ENCODE results near the gene MYO1B.

Gene MYO1B

DNA sequence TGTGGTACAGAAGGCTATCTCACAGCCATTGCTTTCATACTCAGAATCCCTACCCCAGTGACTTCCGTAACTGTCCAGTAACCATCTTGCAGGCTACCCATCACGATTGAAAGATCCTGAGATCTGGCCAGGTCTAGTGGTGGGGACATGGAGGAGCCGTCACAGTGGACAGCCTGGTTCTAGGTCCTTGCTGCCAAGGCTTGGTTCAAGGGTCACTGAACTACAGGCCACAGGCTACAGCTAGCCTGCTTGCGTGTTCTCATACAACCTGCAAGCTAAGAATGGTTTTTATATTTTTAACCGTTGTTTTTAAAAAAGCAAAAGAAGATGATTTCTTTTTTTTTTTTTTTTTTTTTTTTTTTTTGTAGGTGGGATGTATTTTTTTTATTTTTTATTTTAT, 151.6 kb downstream of the MYO1B start:
- no peak for DNase-seq (ENCODE audit: low read depth in 3 of 3, low spot score in 1 of 3)

DNA sequence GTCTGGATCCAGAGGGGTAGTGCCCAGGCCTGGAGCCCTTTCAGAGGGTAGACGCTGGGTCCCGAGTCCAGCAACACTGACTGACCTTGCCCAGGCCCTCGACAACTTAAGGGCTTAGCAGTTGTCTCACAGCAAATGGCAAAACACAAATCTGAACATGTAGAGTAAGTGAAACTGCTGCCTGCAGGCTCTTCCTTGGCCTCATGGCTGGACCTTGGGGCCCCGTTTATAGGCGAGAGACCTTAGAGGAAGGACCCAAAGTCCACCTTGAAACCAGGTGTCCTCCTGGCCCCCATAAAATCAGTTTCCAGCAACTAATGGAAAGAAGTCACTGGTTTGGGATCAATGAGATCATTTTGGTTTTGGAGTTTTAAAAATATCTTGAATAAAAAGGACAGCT, 154.4 kb downstream of the MYO1B start:
- no peak for DNase-seq (ENCODE audit: low read depth in 3 of 3, low spot score in 1 of 3)

DNA sequence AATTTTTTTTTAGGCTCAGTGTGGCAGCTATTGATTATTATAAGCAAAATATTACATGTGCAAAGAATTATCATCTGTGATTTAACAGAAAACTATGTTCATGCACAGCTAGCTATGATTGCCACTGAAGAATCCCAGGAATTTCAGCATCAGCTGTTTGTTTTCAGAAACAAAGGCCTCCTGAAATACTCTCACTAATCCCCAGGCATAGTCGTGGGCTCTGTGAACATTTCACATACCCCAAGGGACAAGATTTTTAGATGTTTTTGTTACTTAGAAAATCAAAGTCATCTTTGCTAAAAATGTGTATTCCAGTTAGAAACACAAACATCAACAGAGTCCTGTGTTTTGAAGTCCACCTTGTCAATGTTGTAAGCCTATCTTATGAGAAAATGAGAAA, 156.1 kb downstream of the MYO1B start:
- no peak for DNase-seq (ENCODE audit: low read depth in 3 of 3, low spot score in 1 of 3)

DNA sequence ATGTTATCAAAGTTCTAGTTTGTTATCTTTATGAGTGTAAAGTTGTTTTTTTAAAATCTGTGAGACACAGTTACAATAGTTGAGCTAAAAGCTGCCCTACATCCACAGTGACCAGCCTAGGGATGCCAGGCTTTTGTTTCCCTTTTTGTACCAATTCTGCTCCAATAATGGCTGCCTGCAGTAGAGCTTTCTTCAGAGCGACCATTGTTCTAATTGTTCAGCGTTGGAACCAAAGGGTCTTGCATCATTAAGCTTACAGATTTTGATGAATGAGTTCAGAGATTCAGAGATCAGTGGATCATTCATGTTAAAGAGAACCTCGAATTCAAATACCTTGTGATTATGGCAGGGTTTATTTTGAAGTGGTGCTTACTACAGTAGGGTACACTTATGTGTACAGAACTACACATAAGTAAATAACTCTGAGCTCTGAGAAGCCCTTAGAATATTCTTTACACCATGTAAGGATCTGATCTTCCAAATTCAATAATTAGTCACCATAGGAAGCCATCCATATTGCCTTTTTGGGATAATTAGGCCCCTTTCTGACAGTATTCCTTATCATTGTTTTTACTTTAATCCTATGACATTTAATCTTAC, 157.9 kb downstream of the MYO1B start:
- DNase-seq (ENCODE audit: low read depth in 3 of 3, low spot score in 1 of 3): no peak

DNA sequence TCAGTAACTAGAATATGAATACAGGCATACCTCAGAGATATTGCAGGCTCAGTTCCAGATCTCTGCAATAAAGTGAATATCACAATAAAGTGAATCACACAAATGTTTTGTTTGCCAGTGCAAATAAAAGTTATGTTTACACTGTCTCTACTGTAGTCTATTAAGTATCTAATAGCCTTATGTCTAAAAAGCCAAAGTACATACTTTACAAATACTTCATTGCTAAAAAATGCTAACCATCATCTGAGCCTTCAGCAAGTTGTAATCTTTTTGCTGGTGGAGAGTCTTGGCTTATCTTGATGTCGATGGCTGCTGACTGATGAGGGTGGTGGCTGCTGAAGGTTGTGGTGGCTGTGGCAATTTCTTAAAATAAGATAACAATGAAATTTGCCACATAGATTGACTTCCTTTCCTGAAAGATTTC, 159.4 kb downstream of the MYO1B start:
- DNase-seq (ENCODE audit: low read depth in 3 of 3, low spot score in 1 of 3): no peak

DNA sequence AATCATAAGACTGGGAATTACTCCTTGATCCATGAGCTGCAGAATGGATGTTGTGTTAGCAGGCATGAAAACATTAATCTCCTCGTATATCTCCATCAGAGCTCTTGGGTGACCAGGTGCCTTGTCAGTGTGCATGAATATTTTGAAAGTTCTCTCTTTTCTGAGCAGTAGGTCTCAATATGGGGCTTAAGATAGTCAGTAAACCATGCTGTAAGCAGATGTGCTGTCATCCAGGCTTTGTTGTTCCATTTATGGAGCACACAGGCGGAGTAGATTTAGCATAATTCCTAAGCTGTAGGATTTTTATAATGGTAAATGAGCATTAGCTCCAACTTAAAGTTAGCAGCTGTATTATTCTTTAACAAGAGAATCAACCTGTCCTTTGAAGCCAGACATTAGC, 160.3 kb downstream of the MYO1B start:
- no peak for DNase-seq (ENCODE audit: low read depth in 3 of 3, low spot score in 1 of 3)

DNA sequence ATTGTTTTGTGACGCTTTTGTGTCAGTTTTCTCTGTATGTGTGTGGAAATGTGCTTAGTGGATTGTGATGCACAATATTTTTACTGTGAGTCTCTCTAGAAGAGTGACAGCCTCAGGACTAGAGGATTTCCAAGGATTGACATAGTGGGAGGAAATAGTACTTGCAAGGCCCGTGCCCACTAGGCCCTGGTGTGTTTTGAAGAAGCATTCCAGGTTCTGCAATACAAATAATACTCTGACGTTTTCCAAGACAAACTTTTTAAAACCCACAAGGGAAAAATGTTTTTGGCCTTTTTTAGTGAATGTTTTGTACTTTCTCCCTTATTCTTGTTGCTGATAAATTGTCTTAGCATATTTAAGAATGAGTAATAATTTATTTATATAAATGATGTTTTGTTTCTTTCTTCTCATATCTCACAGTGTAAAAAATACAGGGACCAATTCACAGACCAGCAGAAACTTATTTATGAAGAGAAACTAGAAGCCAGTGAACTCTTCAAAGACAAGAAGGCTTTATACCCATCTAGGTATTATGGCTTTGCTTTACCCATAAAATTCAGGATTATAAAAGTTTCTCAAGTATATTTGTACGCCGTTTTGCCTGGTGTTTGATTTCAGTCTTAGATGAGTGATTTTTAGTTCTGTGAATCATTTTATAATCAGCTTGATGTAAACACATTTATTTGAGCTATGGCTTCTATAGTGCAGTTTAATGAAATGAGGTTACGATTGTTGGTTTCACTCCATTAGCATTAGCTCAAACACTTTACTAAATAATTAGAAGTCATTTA, 165.6 kb downstream of the MYO1B start:
- DNase-seq (ENCODE audit: low read depth in 3 of 3, low spot score in 1 of 3): no peak

DNA sequence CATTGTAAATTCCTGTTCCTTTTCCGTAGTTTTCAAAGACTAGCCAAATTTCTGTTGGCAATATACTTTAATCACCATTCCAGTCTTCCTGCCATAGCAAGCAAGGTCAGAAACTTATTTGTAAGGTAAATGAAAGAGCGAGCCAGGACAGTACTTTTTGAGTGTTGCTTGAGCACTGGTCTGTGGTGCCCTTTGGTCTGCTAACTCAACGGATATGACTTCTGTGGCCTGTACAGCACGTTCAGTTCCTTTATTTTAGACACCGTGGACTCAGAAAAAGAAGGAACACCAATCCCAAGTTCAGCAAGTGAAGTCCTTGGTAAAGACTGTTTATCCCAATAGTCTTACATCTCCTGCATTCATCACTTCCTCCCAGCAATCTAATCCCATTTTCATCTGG, 166.3 kb downstream of the MYO1B start:
- no peak for DNase-seq (ENCODE audit: low read depth in 3 of 3, low spot score in 1 of 3)

DNA sequence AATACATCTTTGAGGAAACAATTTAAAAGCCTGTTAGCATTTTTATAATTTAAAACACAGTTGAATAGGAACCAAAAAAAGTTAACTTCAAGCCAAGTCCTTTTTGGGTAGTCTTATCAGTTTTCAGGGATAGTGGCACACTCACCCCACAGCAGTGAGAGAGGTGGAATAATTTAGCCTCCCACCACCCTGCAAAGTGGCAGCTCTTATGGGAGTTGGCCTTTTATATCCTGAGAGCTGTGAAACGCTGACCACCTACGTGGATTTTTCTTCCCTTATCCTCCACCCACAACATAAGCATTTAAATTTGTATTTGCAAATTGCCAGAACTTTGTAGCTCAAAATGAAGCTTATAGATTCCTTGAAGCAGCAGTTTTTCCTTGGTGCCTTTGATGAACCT, 167.1 kb downstream of the MYO1B start:
- DNase-seq (ENCODE audit: low read depth in 3 of 3, low spot score in 1 of 3): no peak

DNA sequence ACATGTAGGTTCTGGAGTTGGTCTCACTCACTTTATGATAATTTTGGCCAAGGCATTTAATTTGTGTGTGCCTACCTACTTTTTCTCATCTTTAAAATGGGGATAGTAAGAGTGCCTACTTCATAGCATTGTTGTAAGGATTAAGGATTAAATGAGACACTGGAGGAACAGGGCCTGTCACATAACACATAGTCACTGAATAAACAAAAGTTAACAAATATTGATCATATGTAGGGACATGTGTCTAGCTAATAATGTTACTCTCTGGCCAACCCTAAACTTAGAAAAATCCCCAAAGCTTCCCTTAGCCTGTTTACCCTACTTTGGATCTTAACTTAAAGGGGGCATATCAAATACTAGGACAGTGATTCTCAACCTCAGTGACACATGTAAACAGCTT, 169.9 kb downstream of the MYO1B start:
- DNase-seq (ENCODE audit: low read depth in 3 of 3, low spot score in 1 of 3): no peak

DNA sequence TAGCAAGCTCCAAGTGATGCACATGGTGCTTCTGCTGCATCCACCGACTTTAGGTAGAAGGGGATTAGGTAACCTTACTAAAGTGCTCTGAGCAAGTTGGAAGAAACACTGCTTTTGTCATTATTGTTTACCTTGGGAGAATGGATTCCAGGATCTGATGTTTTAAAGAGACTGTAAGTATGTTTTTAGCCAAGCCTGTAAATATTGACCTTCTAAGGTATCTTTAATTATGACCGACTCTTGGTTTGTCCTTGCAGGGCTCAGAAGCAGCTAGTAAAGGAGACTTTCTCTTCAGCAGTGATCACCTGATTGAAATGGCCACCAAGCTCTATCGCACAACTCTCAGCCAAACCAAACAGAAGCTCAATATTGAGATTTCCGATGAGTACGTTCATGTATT, 170.7 kb downstream of the MYO1B start:
- DNase-seq (ENCODE audit: low read depth in 3 of 3, low spot score in 1 of 3): no peak

DNA sequence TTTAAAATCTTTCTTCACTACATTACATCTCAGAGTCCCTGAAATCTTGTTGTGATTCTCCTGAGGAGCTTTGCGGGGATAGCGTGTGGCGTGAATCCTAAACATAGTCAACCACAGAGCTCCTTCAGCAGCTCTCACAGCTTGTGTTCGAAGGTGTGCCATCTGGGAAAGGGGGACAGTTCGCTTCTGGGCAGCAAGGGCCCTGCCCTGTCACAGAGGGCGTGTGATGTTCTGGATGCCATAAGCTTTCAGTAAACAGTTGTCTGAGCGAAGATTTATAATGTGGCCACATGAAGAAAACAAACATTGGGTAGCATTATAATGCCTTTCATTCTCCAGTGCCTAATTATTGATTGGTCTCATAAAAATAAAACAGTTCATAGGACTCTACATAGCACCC, 172.5 kb downstream of the MYO1B start:
- no peak for DNase-seq (ENCODE audit: low read depth in 3 of 3, low spot score in 1 of 3)

DNA sequence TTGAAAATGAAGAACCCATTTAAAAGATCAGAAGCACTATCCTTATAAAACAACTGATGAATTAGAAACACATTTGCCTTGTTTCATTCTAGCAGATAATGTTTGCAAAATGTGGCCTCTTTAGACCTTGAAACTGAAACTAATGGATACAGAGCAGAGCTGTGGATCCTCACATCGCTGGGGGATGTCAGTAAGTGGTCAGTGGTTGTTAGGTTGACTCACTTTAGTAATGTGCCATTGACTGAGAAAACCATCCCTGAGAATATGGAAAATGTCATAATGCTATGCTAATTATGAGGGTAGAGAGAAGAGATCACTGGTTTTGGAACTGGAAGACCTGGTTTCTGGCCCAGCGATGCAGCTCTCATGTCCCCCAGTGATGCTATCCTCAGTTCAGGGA, 176.7 kb downstream of the MYO1B start:
- no peak for DNase-seq (ENCODE audit: low read depth in 3 of 3, low spot score in 1 of 3)

DNA sequence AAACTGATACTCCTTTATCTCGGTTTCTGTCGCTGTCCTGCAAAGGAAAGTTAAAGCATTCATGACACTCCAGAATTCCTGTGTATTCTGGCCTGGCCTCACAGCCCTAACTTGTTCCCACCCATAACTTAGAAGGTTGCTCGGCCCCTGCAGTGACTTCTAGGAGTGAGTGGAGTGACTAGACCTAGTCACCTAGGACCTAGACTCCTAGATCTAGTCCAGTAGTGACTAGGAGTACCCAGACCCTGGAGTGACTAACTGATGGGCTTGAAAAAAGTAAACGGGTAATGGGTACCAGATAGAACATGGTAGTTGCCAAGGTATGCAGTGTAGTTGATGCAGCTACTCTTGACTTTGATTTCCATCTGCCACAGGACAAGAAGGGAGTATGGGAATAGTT, 181.8 kb downstream of the MYO1B start:
- no peak for DNase-seq (ENCODE audit: low read depth in 3 of 3, low spot score in 1 of 3)

DNA sequence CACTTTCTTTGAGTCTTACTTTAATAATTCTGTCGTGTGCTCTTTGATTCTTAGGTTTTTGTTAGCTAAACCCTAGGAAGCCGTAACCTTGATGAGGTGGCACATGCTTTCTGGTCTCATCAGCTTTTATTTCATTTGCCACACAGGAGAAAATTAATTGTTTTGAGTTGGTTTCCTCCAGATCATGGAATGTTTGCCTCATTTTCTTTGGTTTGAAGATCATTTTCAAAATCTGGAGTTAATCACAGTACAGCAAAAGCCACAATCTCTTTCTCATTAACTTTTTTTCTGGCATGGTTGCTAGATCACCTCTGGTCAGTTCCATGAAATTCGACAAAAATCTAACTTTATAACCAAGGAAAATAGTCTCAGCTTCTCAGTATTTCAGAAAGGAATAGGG, 182.9 kb downstream of the MYO1B start:
- DNase-seq (ENCODE audit: low read depth in 3 of 3, low spot score in 1 of 3): no peak

DNA sequence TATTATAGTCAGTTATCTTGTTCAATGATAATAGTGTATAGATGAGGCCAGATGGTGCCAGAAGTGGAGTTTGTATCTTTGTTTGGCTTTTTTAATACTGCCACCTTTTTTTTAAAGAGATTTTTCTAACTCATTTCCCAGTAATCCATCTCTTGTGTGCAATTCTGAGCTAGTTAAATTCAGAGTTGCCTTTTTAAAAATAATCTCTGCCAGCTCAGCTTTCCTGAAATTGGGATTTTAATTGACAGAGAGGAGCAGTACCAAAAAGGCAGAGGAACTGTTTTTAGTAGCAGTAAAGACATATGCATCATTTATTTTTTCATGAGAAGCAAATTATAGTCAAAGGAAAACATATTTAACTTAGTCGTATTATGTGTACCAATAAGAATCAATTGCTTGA, 185.3 kb downstream of the MYO1B start:
- no peak for DNase-seq (ENCODE audit: low read depth in 3 of 3, low spot score in 1 of 3)

DNA sequence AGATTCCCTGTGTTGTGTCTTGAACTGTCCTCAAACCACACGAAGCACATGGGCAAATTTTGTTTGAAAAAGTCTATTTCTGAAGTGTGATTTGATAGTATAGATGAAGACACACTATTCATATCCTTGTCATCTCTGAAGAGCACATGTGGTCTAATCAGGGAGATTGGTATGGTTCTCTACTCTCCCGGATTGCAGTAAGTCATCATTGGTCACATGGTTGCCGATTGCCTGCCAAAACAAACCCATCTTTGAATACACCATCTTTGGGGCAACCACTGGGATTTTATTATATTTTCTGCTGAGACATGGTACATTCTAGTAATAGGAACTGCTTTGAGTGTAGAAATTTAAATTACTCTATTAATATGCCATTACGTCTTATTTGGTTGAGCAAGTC, 186.9 kb downstream of the MYO1B start:
- DNase-seq (ENCODE audit: low read depth in 3 of 3, low spot score in 1 of 3): no peak

DNA sequence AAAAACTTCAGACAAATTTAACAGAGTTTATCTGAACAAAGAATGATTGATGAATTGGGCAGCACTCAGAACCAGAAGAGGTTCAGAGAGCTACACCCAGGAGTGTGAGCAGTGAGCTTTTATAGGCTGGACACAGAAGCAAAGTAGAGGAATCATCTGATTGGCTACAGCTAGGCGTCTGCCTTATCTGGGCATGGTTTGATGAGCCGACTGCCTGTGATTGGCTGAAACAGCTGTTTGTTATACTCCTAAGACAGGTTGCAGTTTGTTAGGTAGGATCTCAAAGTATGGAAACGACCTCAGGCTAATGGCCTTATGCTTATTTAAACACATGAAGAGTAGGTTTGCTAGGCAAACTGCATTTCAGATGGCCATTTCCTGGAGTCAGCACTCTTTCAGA, 188.9 kb downstream of the MYO1B start:
- DNase-seq (ENCODE audit: low read depth in 3 of 3, low spot score in 1 of 3): no peak

DNA sequence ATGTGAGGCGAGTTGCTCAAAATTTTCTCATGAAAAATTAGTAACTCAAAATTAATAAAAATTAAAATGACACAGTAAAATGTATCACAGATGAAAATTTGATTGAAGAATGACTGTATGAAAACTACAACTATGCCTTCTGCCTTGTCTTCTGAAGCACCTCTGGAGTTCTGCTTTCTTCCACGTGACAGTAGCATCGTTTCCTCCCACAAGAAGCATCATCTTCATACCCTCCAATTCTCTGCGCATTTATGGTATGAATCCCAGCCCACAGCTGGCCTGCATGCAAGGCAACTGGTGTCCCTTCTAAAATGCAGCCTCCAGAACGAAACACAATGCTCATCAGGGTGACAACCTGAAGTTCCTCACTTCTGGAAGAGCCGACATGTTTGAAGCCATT, 189.9 kb downstream of the MYO1B start:
- DNase-seq (ENCODE audit: low read depth in 3 of 3, low spot score in 1 of 3): no peak

DNA sequence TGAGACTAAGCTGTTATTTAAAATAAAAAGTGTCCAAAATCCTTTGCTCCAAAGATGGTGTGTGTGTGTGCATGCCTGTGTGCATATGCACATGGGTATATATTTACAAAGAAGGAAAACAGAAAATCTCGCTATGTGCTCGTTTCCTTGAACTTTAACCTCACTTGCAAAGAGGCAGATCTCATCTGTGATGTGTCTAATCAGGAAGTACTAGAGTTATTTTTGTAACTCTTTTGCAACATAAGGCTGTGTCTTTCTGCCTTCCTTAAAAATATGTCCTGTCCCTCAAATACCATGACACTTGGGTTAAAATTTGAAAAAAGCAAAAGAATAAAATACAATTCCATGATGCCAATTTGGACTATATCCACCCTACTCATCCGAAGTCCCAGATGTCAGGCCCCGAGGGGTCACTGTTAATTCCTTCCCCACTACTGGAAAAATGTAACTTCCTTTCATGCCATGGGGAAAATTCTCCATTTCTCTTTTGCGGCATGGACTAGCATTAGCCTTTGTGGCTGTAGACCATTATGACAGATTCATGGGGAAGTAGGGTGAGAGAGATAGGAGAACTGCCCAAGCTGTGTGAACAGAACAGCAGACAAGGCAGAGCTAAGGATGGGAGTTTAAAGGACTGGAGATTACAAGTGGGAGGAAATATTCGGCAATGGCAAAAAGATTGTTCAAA, 191.3 kb downstream of the MYO1B start:
- no peak for DNase-seq (ENCODE audit: low read depth in 3 of 3, low spot score in 1 of 3)

DNA sequence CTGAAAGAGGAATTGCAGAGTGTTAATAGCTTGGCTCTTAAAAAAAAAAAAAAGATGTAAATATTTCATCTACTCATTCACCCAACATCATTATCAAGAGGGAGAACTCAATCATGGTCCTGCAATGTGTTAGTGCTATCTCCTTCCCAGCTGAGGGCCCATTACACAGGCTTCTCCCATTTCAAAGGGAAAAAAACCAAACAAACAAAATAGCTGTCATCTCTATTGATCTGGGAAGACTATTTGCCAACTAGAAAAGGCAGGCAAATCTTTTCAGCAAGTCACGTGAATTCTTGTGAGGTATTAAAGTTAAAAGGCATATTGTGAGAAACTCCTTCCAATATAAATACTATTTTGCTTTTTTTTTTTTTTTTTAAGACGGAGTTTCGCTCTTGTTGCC, 194.3 kb downstream of the MYO1B start:
- no peak for DNase-seq (ENCODE audit: low read depth in 3 of 3, low spot score in 1 of 3)

DNA sequence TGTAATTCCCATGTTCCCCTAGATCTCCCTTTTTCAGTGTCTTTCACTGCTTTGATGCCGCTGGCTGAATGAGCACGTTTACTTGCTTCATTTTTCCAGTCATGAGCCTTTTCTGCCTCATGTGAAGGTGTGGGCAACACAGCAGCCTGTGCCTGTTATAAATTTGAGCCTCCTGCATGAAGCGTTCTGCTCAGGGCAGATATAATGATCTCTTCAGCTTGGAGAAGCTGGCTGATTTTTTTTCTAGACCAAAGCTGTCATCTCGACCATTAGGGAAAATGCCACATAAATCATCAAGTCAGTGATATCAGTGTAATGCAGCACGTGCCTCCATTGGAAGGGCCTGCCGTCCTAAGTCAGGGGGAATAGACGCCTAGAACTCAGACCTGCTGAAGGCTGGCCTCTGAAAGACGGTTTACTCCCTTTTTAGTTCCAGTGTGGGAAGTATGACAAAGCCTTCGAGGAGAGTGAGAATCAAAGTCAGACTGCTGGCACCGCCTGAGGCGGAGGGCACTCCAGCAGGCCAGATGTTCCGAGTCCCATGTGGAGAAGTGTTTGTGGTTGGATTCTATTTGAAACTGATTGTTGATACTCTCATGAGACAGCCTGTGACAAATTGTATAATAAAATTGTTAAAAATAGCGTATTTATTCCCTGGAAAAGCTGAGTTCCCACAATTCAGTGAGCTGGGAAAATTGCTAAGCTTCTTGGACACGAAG, 196.5 kb downstream of the MYO1B start:
- no peak for DNase-seq (ENCODE audit: low read depth in 3 of 3, low spot score in 1 of 3)
